ENCODE measurements around the gene STOM. TPM values are rescaled to one million over a fixed set of nuclear protein-coding genes. Genes with fewer than 3 reads are reported as not detected.
A peak's percentile ranks its signal among the peaks of the same experiment; 100 is the strongest.

STOM gene
- total and polyA plus RNA-seq, 2 donors (not counting 1 experiment from before 2014, with no cell fraction given), result 2.7 to 6.1 TPM

DNA sequence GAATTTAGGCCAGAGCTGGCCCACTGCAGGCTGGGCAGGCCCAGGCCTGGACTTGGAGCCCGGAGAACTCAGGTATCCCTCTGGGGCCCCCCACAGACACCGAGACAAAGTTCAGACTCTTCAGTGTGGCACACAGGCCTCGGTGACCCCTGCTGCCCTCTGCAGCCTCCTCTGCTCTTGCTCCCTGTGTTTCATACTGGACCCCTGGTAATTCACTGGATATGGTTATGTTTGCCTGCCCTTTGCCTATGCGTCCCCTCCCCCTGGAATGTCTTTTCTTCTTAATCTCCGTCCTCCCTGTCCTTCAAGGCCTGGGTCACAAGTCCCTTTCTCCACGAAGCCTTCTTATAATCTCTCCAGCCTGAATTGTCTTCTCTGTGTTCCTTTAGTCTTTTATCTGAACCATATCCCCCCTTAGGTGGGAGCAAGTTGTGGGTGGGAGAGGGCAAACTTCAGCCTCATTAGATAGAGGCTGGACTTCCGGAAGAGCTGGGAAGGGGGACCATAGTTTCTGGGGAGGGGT is 72.0 kb downstream of the STOM start:
- Histone ChIP-seq H3K4me2 (replicated peaks; ENCODE audit: low read depth, low read length, poor library complexity, severe bottlenecking) (peak overlapping the region; percentile 86), H2AFZ (ENCODE audit: insufficient read depth, low read depth, low read length, poor library complexity, severe bottlenecking) (peak overlapping the region; percentile 72), H3K9ac (ENCODE audit: low read length) (no peak overlapping the region), H3K27ac (ENCODE audit: low read length in 2 of 2) (peak overlapping the region; percentile 8 to 64), H3K4me1 (ENCODE audit: control insufficient read depth in 2 of 2, insufficient read depth in 2 of 2, low read length in 2 of 2) (peaks cover 20 to 38% of the 10 kb centered on the region in 2 donors), H3K27me3 (replicated peaks in 1 of 4; ENCODE audit: control extremely low read depth in 1 of 4, control insufficient read depth in 3 of 4, insufficient read depth in 4 of 4, low read length in 3 of 4) (peaks cover 0 to 5% (median 2%) of the 10 kb centered on the region in 4 experiments), H3K79me2 (ENCODE audit: control insufficient read depth, insufficient read depth, low read length) (peaks cover 6% of the 10 kb centered on the region), H3K4me3 (ENCODE audit: control extremely low read depth in 1 of 5, extremely low read depth in 1 of 5, insufficient read depth in 1 of 5, low read depth in 2 of 5, low read length in 4 of 5) (no peak overlapping the region), H3K36me3 (replicated peaks in 1 of 2; ENCODE audit: control extremely low read depth in 1 of 2, control insufficient read depth in 1 of 2, extremely low read depth in 1 of 2, insufficient read depth in 2 of 2, low read length in 1 of 2) (peaks cover 0 to 3% of the 10 kb centered on the region in 2 experiments), H3K9me3 (ENCODE audit: control extremely low read depth in 1 of 3, control insufficient read depth in 2 of 3, insufficient read depth in 1 of 3, low read length in 2 of 3) (peaks cover 0 to 4% (median 0%) of the 10 kb centered on the region in 3 donors), H4K20me1 (ENCODE audit: control insufficient read depth, insufficient read depth, low read length, poor library complexity, severe bottlenecking) (no peaks in the 10 kb centered on the region)
- H3K27me3 Mint-ChIP-seq, result peaks cover 4% of the 10 kb centered on the region
- peak overlapping the region; percentile 83 for H3K27ac Mint-ChIP-seq
- 100% methylated on average over 3 of the region's 7 CpGs for WGBS (ENCODE audit: insufficient coverage)
- no peak for ATAC-seq (ENCODE audit: low read depth)
- peak overlapping the region; percentile 83 for H3K4me3 Mint-ChIP-seq
- H3K9me3 Mint-ChIP-seq (ENCODE audit: insufficient read depth), result no peaks in the 10 kb centered on the region
- TF ChIP-seq EZH2 (IDR thresholded peaks at IDR 0.05; ENCODE audit: borderline replicate concordance, insufficient read depth, low read depth, low read length, poor library complexity, severe bottlenecking), result no peak
- TF ChIP-seq, protein P1, sequence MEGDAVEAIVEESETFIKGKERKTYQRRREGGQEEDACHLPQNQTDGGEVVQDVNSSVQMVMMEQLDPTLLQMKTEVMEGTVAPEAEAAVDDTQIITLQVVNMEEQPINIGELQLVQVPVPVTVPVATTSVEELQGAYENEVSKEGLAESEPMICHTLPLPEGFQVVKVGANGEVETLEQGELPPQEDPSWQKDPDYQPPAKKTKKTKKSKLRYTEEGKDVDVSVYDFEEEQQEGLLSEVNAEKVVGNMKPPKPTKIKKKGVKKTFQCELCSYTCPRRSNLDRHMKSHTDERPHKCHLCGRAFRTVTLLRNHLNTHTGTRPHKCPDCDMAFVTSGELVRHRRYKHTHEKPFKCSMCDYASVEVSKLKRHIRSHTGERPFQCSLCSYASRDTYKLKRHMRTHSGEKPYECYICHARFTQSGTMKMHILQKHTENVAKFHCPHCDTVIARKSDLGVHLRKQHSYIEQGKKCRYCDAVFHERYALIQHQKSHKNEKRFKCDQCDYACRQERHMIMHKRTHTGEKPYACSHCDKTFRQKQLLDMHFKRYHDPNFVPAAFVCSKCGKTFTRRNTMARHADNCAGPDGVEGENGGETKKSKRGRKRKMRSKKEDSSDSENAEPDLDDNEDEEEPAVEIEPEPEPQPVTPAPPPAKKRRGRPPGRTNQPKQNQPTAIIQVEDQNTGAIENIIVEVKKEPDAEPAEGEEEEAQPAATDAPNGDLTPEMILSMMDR (IDR thresholded peaks at IDR 0.05), result no peak
- POLR2A ChIA-PET, result interaction anchor here (1.4 kb wide), 1 partner anchor 30 kb away, joined by 4 read pairs; the partner anchor contains the start of gene GSN
- no peak for DNase-seq
- intact Hi-C loops (cut with micrococcal nuclease), result loop anchor here (5.0 kb wide), 1 partner anchor 86 kb away; no protein-coding TSS in a partner anchor
- peaks cover 25% of the 10 kb centered on the region for H3K4me1 Mint-ChIP-seq
- CTCF ChIA-PET, result interaction anchor here (0.8 to 5.3 kb wide), 6 partner anchors 10 to 166 kb away, joined by 3 to 27 read pairs (median 4); no protein-coding TSS in a partner anchor

DNA sequence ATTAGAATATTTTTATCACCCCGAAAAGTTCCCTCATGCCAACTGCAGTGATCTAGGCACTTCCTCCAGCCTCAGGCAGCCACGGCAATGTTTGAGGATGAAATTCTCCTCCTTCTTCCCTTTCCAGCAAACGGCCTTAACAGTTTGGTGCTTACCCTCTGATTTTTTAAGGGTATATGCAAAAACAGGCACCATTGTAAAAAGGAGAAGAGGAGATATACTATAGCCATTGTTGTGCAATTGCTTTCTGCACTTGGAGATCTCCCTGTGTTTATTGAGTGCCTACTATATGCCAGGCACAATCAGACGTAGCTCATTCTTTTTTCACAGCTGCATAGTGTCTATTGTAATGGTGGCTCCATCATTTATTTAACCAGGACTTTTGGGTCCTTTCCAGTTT is 72.7 kb downstream of the STOM start:
- Histone ChIP-seq H4K20me1 (ENCODE audit: control insufficient read depth, insufficient read depth, low read length, poor library complexity, severe bottlenecking) (no peaks in the 10 kb centered on the region), H3K4me2 (replicated peaks; ENCODE audit: low read depth, low read length, poor library complexity, severe bottlenecking) (no peak overlapping the region), H2AFZ (ENCODE audit: insufficient read depth, low read depth, low read length, poor library complexity, severe bottlenecking) (peak overlapping the region; percentile 38), H3K4me1 (ENCODE audit: control insufficient read depth in 2 of 2, insufficient read depth in 2 of 2, low read length in 2 of 2) (peaks cover 20 to 38% of the 10 kb centered on the region in 2 donors), H3K79me2 (ENCODE audit: control insufficient read depth, insufficient read depth, low read length) (peaks cover 6% of the 10 kb centered on the region), H3K9ac (ENCODE audit: low read length) (no peak overlapping the region), H3K27me3 (replicated peaks in 1 of 4; ENCODE audit: control extremely low read depth in 1 of 4, control insufficient read depth in 3 of 4, insufficient read depth in 4 of 4, low read length in 3 of 4) (peaks cover 0 to 5% (median 2%) of the 10 kb centered on the region in 4 experiments), H3K27ac (ENCODE audit: low read length in 2 of 2) (no peak overlapping the region), H3K9me3 (ENCODE audit: control extremely low read depth in 1 of 3, control insufficient read depth in 2 of 3, insufficient read depth in 1 of 3, low read length in 2 of 3) (peaks cover 0 to 4% (median 0%) of the 10 kb centered on the region in 3 donors), H3K36me3 (replicated peaks in 1 of 2; ENCODE audit: control extremely low read depth in 1 of 2, control insufficient read depth in 1 of 2, extremely low read depth in 1 of 2, insufficient read depth in 2 of 2, low read length in 1 of 2) (peaks cover 0 to 5% of the 10 kb centered on the region in 2 experiments), H3K4me3 (ENCODE audit: control extremely low read depth in 1 of 5, extremely low read depth in 1 of 5, insufficient read depth in 1 of 5, low read depth in 2 of 5, low read length in 4 of 5) (no peak overlapping the region)
- DNase-seq, result no peak
- Mint-ChIP-seq H3K27me3 (peaks cover 4% of the 10 kb centered on the region), H3K4me3 (no peak overlapping the region), H3K4me1 (peaks cover 25% of the 10 kb centered on the region), H3K27ac (peak overlapping the region; percentile 74), H3K9me3 (ENCODE audit: insufficient read depth) (no peaks in the 10 kb centered on the region)
- POLR2A ChIA-PET, result no interaction called here
- CTCF ChIA-PET, result interaction anchor here (0.8 to 3.7 kb wide), 4 partner anchors 11 to 84 kb away, joined by 3 to 23 read pairs (median 5); no protein-coding TSS in a partner anchor
- TF ChIP-seq, protein P1 (IDR thresholded peaks at IDR 0.05), result no peak
- TF ChIP-seq EZH2 (IDR thresholded peaks at IDR 0.05; ENCODE audit: borderline replicate concordance, insufficient read depth, low read depth, low read length, poor library complexity, severe bottlenecking), result no peak
- WGBS (ENCODE audit: insufficient coverage), result no CpG with 5 or more reads among the region's 4 CpGs
- no peak for ATAC-seq (ENCODE audit: low read depth)
- intact Hi-C loops (cut with micrococcal nuclease), result loop anchor here (5.0 kb wide), 1 partner anchor 85 kb away; no protein-coding TSS in a partner anchor

All from B cell (primary cell).